GM21723 (cell line): ENCODE results near the gene RNF26.

Experiments used
- ATAC-seq: cut with Tn5 transposase; IDR thresholded peaks from one replicate; pipeline ENCODE4 v1.9.1; 2021; ENCODE audit warnings: mild to moderate bottlenecking, moderate library complexity; ENCODE audit not compliant: unreplicated experiment

The RNF26 gene

DNA sequence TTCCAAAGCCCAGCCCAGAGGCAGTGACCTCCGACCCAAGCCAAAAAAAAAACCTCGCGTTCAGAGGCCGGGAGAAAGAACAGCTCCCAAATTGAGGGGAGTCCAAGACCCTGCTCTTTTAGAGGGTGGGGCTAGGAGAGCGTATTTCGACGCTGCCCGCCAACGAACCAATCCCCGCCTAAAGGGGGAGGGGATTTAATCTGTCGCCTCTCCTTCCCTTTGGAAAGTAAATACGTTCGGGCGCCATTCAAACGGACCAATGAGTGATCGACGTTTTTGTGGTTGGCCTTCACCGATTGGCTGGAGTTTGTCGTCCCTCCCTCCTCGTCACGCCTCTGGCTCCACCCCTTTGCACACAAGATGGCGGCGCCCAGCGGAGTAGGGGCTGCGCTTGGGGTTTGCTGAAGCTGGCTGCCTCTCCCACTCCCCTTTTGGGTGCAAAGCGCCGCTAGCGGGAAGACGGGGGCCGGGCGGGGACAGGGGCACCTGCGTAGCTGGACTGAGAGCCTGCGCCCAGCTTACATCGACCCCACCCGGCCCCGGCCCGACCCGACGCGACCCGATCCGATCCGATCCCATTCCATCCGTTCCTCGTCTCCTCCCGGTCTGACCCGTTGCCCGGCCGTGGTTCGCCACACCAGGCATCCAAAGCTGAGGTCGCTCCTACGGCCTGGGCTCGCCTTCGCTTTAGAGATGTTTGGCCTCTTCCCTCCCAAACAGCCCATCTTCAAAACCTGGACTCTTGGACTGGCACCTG is at the start of gene RNF26:
TSS of gene RNF26 (plus strand) at position 354 of the 757 bp plus-strand sequence. CDS start 596 bp downstream, outside the sequence.
- peak; percentile 87 for ATAC-seq

DNA sequence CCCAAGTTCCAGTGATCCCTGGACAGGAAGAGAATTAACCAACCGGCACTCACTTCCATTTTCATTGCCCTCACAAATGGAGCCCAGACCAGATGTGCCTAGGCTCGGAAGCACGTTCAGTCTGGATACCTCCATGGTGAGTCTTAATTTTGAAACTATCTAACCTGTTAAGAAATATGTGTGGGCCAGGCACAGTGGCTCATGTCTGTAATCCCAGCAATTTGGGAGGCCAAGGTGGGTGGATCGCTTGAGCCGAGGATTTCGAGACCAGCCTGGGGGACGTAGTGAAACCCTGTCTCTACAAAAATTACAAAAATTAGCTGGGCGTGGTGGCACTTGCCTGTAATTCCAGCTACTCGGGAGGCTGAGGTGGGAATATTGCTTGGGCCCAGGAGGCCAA is 48.9 kb upstream of the RNF26 start:
- ATAC-seq, result no peak

DNA sequence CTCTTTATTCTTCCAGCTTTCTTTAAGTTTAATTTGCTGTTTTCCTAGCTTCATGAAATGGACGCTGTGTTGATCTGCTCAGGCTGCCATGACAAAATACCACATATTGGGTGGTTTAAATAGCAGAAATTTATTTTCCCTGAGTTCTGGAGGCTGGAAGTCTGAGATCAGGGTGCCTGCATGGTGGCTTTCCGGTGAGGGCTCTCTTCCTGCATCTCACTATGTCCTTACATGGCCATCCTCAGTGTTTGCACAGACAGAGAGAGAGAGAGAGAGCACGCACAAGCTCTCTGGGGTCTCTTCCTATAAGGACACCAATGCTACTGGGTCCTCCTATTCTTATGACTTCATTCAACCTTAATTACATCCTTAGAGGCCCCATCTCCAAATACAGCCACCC is 46.1 kb upstream of the RNF26 start:
- no peak for ATAC-seq

DNA sequence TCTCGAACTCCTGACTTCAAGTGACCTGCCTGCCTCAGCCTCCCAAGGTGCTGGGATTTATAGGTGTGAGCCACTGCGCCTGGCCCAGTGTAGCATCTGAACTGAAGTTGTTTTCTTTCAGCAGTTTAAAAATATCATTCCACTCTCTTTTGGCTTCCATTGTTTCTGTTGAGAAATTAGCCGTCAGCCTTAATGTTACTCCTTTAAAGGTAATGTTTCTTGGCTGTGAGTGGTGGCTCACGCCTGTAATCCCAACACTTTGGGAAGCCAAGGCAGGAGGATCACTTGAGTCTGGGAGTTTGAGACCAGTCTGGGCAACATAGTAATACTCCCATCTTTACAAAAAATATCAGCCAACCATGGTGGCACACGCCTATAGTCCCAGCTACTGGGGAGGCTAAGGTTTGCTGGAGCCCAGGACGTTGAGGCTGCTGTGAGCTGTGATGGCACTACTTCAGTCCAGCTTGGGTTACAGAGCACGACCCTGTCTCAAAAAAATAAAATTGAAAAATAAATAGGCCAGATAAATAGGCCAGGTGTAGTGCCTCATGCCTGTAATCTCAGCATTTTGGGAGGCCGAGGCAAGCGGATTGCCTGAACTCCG is 43.3 kb upstream of the RNF26 start:
- ATAC-seq, result no peak

DNA sequence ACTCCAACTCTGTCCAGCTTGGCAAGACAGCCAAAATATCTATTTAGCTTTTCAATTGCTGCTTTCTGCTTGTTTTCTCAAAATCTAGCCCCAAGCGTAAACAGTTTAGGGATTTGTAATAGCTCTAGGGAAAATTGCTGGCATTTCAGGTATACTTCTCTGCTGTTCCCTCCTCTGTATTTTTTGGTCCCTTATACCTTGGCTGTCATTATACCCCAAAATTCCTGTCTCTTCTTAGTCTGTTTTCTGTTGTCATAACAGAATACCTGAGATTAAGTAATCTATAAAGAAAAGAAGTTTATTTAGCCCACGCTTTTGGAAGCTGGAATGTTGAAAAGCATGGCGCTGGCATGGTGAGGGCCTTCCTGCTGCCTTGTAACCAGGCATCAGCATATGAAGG is 40.9 kb upstream of the RNF26 start:
- no peak for ATAC-seq

DNA sequence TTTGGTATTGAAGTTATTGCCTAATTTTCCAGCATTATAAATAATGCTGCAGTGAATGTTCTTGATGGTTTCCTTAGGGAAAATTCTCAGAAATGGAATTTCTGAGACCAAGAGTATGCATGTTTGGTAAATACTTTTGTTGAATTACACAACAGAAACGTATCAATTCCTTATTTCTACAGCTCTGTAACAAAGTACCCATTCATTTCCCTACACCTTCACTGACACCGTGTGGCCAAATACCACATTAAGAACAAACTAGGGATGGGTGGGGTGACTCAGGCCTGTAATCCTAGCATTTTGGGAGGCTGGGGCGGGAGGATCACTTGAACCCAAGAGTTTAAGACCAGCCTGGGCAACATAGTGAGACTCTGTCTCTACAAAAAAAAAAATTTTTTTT is 39.1 kb upstream of the RNF26 start:
- ATAC-seq, result no peak

DNA sequence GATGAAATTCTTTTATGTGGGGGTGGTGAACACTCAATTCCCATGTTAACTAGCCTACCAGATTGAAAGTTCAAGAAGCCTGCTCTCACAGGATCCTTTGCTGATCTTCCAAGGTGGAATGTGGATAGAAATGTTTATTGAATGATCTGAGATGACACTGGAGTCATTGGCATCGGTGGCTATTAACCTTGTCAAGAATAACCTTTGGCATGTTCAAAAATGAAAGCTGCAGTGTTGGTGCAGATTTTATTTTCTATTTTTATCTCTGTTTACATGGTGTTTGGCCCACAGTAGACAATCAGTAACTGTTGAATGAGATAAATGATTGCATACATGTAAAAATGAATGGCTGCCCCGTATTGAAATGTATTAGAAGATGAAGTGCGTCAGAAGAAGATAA is 36.4 kb upstream of the RNF26 start:
- ATAC-seq, result no peak

DNA sequence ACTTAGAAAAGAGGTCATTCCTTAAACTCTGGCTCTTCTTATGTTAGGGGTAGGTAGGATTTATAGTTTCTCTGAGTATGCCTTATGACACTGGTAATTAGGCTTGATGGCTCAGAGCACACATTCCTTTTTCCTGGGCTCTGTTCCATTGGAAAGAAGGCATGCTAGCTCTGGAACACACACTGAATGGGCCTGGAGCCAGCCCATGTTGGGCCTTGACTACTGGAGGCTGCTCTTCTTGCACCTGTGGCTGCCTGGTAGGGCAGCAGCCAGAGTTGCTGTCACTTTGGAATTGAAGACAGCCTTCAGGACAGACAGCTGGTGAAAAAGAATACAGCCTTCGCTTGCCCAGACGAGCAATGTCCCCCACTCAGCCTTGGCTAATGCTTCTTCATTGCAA is 35.6 kb upstream of the RNF26 start:
- ATAC-seq, result no peak

DNA sequence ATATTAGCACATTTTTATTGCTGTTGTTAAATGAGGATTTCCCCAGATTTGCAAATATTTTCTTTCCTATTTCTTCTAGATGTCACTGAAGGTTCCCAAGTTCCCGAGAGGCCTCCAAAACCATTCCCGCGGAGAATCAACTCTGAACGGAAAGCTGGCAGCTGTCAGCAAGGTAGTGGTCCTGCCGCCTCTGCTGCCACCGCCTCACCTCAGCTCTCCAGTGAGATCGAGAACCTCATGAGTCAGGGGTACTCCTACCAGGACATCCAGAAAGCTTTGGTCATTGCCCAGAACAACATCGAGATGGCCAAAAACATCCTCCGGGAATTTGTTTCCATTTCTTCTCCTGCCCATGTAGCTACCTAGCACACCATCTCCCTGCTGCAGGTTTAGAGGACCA is 34.9 kb upstream of the RNF26 start:
- ATAC-seq, result no peak

DNA sequence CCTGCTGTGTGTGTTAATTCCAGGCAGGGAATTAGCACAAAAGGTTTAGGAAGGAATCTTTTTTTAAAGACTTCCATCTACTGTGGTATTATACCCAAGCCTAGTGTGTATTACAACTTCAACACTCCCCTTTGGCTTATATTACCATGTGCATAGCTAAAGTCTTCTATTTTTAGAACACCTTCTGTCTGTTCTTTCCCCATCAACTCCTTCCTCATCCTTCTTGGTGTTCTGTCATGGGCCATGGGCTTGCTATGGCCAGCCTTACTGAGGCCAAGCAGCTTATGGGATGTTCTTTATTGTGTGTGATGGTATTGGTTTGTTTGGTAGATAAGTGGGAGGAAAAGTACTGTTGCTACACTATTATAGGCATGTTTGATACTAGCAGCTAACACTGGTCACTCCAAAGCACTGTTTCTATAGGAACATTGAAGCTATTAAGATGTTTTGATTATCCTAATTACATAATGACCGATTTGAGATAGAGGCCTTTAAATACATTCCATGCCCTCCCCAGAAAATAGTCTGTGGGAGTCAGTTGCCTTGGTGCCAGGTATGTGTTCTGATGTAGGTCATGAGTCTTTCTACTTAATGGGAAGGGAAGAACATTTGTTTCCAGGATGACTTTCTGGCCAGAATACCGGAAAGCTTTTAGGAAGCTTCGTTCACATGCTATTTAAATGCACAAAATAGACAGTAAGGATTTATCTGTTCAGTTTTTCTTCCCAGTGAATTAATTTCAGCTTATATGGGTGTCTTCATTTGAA is 33.9 kb upstream of the RNF26 start:
- ATAC-seq, result no peak

DNA sequence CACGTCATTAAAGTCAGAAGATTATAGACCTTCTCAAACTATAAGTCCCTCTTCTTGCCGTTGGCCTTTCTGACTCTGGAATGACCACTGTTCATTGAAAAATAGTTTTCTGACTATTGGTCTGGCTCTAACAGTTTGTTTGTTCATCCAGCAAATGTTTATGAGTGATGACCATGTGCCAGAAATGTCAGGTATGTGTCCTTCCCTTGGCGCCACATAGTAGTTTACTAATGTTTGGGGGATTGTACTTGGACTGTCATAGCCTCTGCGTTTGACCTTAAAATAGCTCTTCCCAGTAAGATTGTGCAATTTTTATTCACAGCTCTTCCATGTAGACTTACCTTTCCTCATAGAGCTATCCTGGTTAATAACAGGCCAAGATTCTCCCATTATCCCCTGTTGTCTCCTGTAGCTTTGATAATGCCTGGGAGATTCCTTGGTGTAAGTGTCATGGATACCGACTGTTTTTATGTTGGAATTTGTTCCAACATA is 31.1 kb upstream of the RNF26 start:
- ATAC-seq, result no peak

DNA sequence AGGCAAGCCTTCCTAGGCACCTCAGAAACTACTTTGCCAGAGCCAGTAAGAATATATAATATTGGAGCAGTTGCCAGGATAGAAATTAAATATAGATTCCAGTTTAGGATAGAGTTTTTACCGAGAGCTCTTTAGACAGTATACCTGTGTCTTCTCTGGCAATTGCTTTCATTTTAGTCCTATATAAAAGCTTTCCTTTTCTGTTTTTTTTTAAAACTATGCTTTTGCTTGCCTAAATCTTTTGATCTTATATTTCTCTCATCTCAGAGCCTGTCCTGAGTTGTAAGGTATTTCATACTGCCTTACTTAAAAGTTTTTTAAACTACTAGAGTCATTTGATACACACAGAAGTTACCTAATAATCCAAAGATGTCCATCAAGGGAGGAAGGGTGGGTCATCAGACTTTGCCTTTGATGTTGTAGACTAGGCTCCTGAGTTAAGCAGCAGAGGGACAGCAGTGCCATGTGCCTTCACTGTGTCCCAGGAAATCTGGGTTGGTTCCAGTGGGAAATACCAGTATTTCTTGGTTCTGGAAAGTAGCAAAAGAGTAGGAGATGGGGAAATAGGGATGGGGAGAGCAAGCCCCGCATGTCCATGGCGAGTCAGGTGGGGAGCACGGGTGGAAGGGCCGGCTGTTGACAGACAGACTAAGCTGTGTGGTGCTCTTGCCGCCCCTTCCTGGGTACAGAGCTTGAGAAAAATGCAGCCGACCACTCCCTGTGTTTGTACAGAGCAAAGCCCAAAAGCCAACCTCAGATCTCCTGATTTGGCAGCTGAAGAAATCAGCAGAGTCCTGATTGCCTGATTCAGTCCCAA is 28.6 kb upstream of the RNF26 start:
- ATAC-seq, result no peak

DNA sequence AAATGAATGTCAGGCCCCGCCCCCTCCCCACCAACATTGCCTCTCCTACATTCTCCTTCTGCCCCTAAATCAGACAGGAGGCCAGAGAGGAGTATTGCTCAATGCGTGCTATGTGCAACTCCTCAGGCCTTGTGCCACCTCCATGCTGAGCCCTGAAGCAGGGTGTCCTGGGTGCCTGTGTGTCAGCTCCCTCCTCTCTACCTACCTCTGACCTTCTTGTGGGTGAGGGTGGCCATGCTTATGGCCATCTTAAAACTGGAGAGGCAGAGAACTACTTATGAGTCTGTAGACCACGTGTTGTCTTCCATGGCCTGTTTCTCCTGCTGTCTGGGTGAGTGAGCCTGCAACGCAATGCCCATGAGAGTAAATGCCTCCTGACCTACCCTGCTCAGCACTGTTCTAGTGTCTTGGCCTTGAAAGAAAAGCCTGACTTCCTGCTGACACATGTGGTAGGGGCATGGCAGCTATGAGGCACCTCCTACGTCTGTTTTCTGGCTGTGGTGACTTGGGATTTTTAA is 27.9 kb upstream of the RNF26 start:
- ATAC-seq, result no peak

DNA sequence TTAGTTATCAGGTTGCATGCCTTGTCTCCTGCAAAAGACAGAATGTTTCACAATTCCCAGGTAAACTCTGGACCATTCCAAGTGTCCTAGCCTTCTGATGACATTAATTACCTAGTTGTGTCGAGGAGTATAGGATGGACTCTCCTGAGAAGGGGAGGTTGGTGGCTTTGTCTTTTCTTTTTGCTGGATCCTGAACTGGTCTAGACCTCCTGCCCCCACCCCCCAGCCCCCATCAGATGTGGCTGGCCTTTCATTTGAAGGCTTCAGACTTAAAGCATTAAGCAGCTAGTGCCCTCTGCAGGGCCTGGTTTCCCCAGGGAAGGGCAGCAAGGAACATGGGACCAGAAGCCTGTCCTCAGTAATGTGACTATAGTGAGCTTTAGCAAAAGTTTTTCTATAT is 27.1 kb upstream of the RNF26 start:
- no peak for ATAC-seq

DNA sequence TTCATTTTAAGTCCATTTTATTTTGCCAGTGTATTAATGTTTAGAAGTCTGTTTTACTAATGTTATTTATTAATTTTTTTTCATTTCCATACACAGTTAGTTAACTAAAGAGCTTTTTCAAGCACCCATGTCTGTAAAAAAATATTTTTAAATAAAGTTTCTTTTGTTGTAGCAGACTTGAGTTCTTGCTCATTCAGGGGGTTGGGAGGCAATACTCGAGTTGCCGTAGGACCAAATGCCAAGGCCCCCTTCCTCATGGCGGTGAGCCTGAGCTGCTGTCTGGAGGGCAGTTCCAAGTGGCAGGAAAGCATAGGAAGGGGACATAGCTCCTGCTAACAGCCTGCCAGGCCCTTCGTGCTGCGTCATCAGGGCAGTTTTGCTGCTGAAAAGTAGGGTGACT is 26.4 kb upstream of the RNF26 start:
- ATAC-seq, result no peak

DNA sequence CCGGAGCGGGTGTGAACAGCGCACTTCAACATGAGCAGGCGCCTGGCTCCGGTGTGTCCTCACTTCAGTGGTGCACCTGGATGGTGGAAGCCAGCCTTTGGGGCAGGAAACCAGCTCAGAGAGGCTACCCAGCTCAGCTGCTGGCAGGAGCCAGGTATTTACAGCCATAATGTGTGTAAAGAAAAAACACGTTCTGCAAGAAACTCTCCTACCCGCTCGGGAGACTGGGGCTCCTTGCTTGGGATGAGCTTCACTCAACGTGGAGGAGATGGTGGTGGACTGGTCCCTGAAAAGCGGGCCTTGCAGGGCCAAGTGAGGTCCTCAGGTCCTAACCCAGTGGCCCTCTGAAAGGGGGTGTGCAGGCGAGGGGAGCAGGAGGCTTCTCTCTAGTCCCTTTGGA is 24.9 kb upstream of the RNF26 start:
- ATAC-seq, result no peak

DNA sequence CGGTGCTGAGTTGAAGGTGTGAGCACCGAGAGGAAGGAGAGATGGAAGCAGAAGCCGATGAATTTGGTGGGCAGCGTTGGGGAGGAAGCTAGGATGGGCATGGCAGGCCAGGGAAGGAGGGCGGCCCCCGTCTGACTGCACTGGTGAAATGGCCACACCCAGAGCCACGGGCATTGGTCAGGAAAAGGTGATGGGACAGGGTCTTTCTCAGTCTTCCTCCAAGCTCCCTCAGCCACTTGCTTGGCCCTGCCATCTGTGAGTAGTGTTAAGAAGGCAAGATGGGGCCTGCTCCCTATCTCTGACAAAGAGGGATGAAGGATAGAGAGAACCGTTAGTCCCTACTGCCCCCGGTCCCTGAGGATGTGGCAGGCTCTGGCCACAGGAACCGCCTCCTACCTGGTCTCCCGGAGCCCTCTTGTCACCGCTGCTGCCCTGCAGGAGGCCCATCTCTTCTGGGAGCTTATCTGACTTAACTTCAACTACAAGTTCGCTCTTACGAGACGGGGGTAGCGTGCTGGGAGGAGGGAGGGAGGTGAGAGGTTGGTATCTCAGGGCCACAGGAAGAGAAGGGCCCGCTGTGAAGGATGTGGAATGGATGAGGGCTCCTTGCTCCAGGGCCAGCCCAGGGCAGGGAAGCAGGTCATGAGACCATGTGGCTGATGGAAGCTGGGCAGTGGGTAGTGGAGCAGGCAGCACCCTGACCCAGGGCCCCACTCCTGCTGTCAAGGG is 24.2 kb upstream of the RNF26 start:
- ATAC-seq, result no peak

DNA sequence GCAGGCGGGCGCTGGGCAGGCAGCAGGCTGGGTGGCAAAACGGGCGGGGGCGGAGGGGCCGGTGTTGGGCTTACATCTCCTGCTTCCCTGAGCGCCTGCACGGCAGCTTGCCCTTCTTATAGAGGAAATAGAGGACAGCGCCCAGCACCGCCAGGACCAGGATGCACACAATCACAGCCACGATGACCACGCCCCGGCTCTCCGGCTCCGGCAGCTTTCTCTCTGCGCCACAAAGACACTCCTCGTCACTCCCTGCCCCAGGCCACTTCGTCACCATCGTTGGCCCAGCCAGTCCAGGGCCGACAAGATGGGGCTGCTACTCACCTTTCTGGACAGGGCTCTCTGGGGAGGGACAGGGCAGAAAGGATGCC is 23.7 kb upstream of the RNF26 start:
- no peak for ATAC-seq

DNA sequence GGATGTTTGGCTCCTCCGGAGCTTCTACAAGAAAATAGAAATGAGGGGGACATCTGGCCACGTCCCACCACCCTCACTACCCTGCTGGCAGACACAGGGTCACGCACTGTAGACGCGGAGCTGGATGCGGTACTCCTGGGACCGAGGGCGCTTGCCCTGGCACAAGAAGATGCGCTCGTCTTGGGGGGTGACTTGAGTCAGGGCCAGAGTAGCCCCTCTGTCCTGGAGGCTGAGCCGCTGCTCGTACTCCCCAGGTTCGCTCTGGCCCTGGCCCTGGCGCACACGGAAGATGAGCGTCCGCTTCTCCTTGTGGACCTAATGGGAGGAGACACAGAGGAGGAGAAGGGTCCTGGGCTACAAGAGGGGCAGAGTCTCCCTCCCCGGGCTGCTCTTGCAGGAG is 19.6 kb upstream of the RNF26 start:
- no peak for ATAC-seq
